Measurements from ENCODE around the gene PRDM13. TPM values are rescaled to one million over a fixed set of nuclear protein-coding genes. Genes with fewer than 3 reads are reported as not detected.

The PRDM13 gene
- total RNA-seq (1 to 10 TPM in 1 of 2 donors, under 1 TPM in 1; 0.33 to 1.7 TPM), polyA plus RNA-seq (ENCODE audit: insufficient read length in 2 of 2) (1 to 10 TPM; 1.8 to 2.3 TPM)
- long read RNA-seq, donor 1: 0 reads
- long read RNA-seq, donor 2: 0 reads
- long read RNA-seq, donor 3: 0 reads
- long read RNA-seq, donor 4: 0 reads

DNA sequence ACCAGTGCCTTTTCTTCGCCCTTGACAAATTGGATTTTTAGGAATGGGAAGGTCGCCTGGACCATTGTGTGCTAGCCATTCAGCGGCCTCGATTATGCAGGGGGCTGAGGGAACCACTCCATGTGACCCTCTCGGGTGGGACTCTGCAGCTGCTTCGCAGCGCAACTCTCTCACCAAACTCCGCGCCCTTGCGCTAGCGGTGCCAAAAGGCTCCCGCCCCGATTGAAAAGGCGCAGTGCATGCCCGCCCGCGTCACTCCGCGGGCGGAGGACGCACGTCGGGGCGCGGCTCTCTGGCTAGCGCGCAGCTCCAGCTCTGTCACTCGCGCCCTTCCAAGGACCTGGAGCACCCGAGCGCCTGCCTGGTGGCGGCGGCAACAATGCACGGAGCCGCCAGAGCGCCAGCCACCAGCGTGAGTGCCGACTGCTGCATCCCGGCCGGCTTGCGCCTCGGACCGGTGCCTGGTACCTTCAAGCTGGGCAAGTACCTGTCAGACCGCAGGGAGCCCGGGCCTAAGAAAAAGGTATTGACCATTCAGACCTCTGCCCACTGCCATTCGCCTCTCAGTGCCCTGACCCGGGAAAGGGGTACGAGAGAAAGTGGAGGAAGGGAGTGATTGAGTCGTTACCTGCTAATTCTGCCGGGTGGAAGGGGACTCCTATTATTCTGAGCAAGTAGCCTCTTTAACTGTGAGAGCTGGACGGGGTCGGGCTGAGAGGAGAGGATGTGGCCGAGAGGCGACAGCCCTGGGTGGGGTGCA lies at the start of gene PRDM13:
Gene PRDM13 (plus strand): TSS at position 178 of the 760 bp plus-strand sequence. CDS start 202 bp downstream, at position 380.
- peak in 3 of 6 donors; percentile 67 to 87 (median 79) for DNase-seq (ENCODE audit: low read depth in 4 of 6, low spot score in 6 of 6)
- under 1% methylated on average over 52 of the region's 54 CpGs for WGBS (ENCODE audit: insufficient coverage)
- Histone ChIP-seq H3K9me3 (ENCODE audit: control insufficient read depth, insufficient read depth, low read length) (no peaks in the 10 kb centered on the region), H3K27me3 (ENCODE audit: control insufficient read depth, insufficient read depth, low read length) (peaks cover 99% of the 10 kb centered on the region), H3K27ac (ENCODE audit: low read depth, low read length) (peak within 1 kb of the TSS; percentile 63), H3K4me1 (ENCODE audit: control insufficient read depth, insufficient read depth, low read length) (peaks cover 48% of the 10 kb centered on the region), H3K36me3 (ENCODE audit: control insufficient read depth, insufficient read depth, low read length) (no peaks in the 10 kb centered on the region), H3K4me3 (ENCODE audit: low read depth, low read length) (peak within 1 kb of the TSS; percentile 45)

DNA sequence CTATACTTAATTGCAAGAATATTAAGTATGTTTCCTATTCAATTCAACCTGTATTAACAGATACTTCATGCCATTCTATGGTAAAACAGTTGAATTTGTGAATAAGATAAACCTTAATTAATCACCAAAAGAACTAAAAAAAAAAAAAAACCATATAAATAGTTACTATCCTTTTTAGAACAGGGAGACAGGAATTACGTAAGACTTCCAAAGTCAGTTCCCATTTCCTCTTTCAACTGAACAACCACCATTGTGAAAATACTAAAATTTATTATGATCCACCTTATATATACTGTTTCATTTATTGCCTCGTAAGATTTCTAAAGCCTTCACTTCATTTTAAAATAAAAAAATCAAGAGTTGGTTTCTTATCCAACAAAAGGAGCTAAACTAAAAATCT lies 47.6 kb upstream of the PRDM13 start:
- no peak for DNase-seq (ENCODE audit: low read depth in 4 of 6, low spot score in 6 of 6)
- WGBS (ENCODE audit: insufficient coverage): no CpG with 5 or more reads among the region's 2 CpGs
- Histone ChIP-seq H3K4me3 (ENCODE audit: low read depth, low read length) (no peak overlapping the region), H3K4me1 (ENCODE audit: control insufficient read depth, insufficient read depth, low read length) (no peaks in the 10 kb centered on the region), H3K9me3 (ENCODE audit: control insufficient read depth, insufficient read depth, low read length) (peaks cover 2% of the 10 kb centered on the region), H3K27me3 (ENCODE audit: control insufficient read depth, insufficient read depth, low read length) (no peaks in the 10 kb centered on the region), H3K36me3 (ENCODE audit: control insufficient read depth, insufficient read depth, low read length) (peaks cover 16% of the 10 kb centered on the region), H3K27ac (ENCODE audit: low read depth, low read length) (no peak overlapping the region)

DNA sequence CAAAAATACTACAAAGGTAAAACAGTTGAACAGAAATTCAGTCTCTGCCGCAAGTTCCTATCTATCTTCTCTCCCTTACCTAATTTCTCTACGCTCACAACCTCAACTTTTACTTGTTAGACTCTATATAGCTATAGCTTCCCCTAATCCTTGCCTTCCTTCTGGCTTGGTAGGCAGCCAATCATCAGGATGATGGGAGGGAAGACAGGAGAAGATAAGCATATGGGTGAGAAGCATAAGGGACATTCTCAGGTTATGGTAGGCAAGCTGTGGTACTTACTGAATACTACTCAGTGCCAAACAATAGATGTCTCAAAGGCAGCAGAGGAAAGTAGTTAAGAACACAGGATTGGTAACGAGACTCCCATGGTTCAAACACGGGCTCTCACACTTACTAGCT lies 46.0 kb upstream of the PRDM13 start:
- H3K4me3 ChIP-seq (ENCODE audit: low read depth, low read length): no peak overlapping the region
- WGBS (ENCODE audit: insufficient coverage): 100% methylated on average over 2 of the region's 4 CpGs
- H3K27me3 ChIP-seq (ENCODE audit: control insufficient read depth, insufficient read depth, low read length): no peaks in the 10 kb centered on the region
- H3K9me3 ChIP-seq (ENCODE audit: control insufficient read depth, insufficient read depth, low read length): no peaks in the 10 kb centered on the region
- DNase-seq (ENCODE audit: low read depth in 4 of 6, low spot score in 6 of 6): no peak
- H3K27ac ChIP-seq (ENCODE audit: low read depth, low read length): no peak overlapping the region
- H3K4me1 ChIP-seq (ENCODE audit: control insufficient read depth, insufficient read depth, low read length): no peaks in the 10 kb centered on the region
- peaks cover 13% of the 10 kb centered on the region for H3K36me3 ChIP-seq (ENCODE audit: control insufficient read depth, insufficient read depth, low read length)

DNA sequence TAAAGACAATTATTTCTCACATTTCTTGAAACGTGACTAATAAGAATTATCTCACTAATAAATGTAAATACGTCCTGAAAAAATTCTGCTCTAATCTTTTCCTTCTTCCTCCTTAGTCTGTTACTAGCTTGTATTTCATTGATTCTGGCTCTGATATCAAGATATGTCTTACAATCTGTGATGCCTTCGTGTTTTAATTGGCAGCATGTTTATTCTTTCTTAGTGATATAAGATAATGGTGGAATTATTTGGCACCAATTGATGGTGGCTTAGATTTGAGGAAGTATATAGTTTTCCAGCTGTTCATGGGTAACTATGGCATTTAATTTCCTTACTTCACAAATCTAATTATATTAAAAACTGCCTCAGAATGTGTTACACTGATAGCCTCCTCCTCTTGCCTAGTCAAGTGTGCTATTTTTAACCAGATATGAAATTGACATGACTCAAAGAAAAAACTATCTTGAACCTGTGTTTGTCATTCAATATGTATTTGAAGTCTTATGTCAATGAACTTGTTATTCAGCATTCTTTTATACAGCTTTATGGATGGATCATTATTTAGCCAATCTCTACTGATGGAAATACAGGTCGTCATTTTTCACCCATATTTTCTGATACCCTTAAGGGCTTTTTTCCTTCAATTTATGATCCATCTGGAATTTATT lies 43.4 kb upstream of the PRDM13 start:
- Histone ChIP-seq H3K4me3 (ENCODE audit: low read depth, low read length) (no peak overlapping the region), H3K4me1 (ENCODE audit: control insufficient read depth, insufficient read depth, low read length) (no peaks in the 10 kb centered on the region), H3K9me3 (ENCODE audit: control insufficient read depth, insufficient read depth, low read length) (no peaks in the 10 kb centered on the region), H3K27me3 (ENCODE audit: control insufficient read depth, insufficient read depth, low read length) (no peaks in the 10 kb centered on the region), H3K36me3 (ENCODE audit: control insufficient read depth, insufficient read depth, low read length) (peaks cover under 1% of the 10 kb centered on the region), H3K27ac (ENCODE audit: low read depth, low read length) (no peak overlapping the region)
- DNase-seq (ENCODE audit: low read depth in 4 of 6, low spot score in 6 of 6): no peak
- no CpG with 5 or more reads among the region's 4 CpGs for WGBS (ENCODE audit: insufficient coverage)

DNA sequence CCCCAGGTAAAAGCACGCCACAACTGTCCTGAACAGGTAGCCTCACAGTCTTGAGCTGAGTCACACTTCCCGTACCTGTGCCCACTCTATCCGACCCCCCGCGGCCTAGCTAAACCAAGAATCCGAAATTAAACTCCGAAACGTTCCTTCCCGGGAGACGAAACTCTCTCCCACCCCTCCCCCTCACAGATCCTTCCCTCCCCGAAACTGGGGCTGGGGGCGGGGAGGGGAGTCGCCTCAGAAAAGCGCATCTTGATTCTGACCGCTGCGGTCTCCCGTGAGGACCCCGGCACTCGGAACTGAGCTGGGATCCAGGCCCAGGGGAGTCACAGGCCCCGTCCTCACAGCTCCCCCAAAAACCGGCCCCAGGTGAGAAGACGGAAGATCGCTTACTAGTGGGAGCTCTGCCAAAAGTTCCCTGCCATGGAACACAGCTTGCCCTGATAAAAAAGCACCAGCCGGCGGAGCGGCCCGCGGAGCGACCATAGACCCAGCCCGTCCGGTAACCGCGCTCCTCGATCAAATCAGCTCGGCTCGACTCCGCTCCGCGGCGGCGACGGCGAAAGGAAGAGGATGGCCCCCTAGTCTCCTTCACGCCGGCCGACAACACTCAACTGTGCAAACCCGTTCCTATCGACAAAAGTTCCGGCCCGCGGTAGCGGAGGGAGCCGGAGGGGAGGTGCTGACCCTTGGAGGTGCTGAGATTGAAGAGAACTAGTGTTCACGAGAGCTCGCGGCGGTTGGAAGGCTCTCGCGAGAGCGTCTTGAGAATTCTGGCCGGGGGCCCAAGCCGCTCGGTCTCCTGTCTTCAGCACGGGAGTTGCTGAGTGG lies 38.3 kb upstream of the PRDM13 start, which contains the start of gene CCNC:
Gene CCNC (minus strand): TSS at position 558 of the 831 bp plus-strand sequence. CDS start 133 bp downstream, at position 425.
- Histone ChIP-seq H3K36me3 (ENCODE audit: control insufficient read depth, insufficient read depth, low read length) (peaks cover 2% of the 10 kb centered on the region), H3K27me3 (ENCODE audit: control insufficient read depth, insufficient read depth, low read length) (no peaks in the 10 kb centered on the region), H3K9me3 (ENCODE audit: control insufficient read depth, insufficient read depth, low read length) (no peaks in the 10 kb centered on the region), H3K4me3 (ENCODE audit: low read depth, low read length) (peak within 1 kb of the TSS; percentile 99), H3K4me1 (ENCODE audit: control insufficient read depth, insufficient read depth, low read length) (no peaks in the 10 kb centered on the region), H3K27ac (ENCODE audit: low read depth, low read length) (peak within 1 kb of the TSS; percentile 83)
- 0% methylated on average over 55 of the region's 64 CpGs for WGBS (ENCODE audit: insufficient coverage)
- DNase-seq (ENCODE audit: low read depth in 4 of 6, low spot score in 6 of 6): peak; percentile 83 to 98 (median 88)

DNA sequence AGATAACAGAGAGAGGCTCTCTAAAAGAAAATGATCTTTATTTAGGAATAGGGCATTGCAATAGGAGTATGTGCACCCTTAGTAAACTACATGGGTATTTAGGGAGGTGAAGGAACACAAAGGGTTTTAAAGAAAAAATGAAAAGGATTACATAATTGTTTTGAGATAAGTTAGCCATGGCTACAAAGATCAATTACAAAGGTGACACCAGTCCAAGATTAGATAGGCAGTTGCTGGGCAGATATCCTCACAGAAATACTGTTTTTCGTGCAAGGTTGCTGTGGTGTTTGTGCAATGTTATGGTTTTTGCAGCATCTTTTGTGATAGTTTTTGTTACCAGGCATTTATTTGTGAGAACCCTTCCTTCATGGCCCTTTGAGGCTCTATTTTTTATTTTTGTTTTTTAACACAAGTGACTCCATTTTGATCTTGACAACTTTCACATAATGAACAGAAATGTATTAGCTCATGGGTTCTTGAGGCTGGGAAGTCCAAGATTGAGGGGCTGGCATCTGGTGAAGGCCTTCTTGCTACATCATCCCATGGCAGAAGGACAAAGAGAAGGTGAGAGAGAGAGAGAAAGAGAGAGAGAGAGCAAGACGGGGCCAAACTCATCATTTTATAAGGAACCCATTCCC lies 32.5 kb upstream of the PRDM13 start:
- no peaks in the 10 kb centered on the region for H3K9me3 ChIP-seq (ENCODE audit: control insufficient read depth, insufficient read depth, low read length)
- H3K36me3 ChIP-seq (ENCODE audit: control insufficient read depth, insufficient read depth, low read length): no peaks in the 10 kb centered on the region
- WGBS (ENCODE audit: insufficient coverage): no CpG with 5 or more reads among the region's 2 CpGs
- H3K27ac ChIP-seq (ENCODE audit: low read depth, low read length): no peak overlapping the region
- no peak overlapping the region for H3K4me3 ChIP-seq (ENCODE audit: low read depth, low read length)
- no peaks in the 10 kb centered on the region for H3K27me3 ChIP-seq (ENCODE audit: control insufficient read depth, insufficient read depth, low read length)
- H3K4me1 ChIP-seq (ENCODE audit: control insufficient read depth, insufficient read depth, low read length): no peaks in the 10 kb centered on the region
- no peak for DNase-seq (ENCODE audit: low read depth in 4 of 6, low spot score in 6 of 6)

- Histone ChIP-seq H3K36me3 (ENCODE audit: control insufficient read depth, insufficient read depth, low read length) (no peaks in the 10 kb centered on the region), H3K27me3 (ENCODE audit: control insufficient read depth, insufficient read depth, low read length) (no peaks in the 10 kb centered on the region), H3K4me1 (ENCODE audit: control insufficient read depth, insufficient read depth, low read length) (no peaks in the 10 kb centered on the region), H3K9me3 (ENCODE audit: control insufficient read depth, insufficient read depth, low read length) (no peaks in the 10 kb centered on the region), H3K4me3 (ENCODE audit: low read depth, low read length) (no peak overlapping the region), H3K27ac (ENCODE audit: low read depth, low read length) (no peak overlapping the region)
- 97% methylated on average over 2 of the region's 2 CpGs for WGBS (ENCODE audit: insufficient coverage)
- DNase-seq (ENCODE audit: low read depth in 4 of 6, low spot score in 6 of 6): no peak
Observed at GRCh38 chr6:99575544-99576227, 30.9 kb upstream of the PRDM13 start.

DNA sequence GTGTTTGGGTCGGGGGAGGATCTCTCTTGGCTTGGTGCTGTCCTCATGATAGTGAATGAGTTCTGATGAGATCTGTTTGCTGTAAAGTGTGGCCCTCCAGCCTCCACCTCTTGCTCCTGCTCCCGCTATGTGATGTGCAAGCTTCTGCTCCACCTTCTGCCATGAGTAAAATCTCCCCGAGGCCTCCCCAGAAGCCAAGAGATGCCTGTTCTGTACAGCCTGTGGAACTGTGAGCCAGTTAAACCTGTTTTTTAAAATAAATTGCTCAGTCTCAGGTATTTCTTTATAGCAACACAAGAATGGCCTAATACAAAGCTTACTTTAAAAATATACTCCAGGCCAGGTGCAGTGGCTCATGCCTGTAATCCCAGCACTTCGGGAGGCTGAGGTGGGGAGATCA lies 26.9 kb upstream of the PRDM13 start:
- Histone ChIP-seq H3K4me1 (ENCODE audit: control insufficient read depth, insufficient read depth, low read length) (no peaks in the 10 kb centered on the region), H3K27me3 (ENCODE audit: control insufficient read depth, insufficient read depth, low read length) (no peaks in the 10 kb centered on the region), H3K4me3 (ENCODE audit: low read depth, low read length) (no peak overlapping the region), H3K36me3 (ENCODE audit: control insufficient read depth, insufficient read depth, low read length) (no peaks in the 10 kb centered on the region), H3K9me3 (ENCODE audit: control insufficient read depth, insufficient read depth, low read length) (no peaks in the 10 kb centered on the region), H3K27ac (ENCODE audit: low read depth, low read length) (no peak overlapping the region)
- 100% methylated on average over 2 of the region's 4 CpGs for WGBS (ENCODE audit: insufficient coverage)
- DNase-seq (ENCODE audit: low read depth in 4 of 6, low spot score in 6 of 6): no peak

Measured in spinal cord (tissue), 10 donors.